Measurements from ENCODE around the gene CD84. TPM values are rescaled to one million over a fixed set of nuclear protein-coding genes. Genes with fewer than 3 reads are reported as not detected.

Gene CD84
- total and polyA plus RNA-seq, 2 donors (not counting 1 experiment from before 2014, with no cell fraction given): 19.8 to 63.9 TPM

DNA sequence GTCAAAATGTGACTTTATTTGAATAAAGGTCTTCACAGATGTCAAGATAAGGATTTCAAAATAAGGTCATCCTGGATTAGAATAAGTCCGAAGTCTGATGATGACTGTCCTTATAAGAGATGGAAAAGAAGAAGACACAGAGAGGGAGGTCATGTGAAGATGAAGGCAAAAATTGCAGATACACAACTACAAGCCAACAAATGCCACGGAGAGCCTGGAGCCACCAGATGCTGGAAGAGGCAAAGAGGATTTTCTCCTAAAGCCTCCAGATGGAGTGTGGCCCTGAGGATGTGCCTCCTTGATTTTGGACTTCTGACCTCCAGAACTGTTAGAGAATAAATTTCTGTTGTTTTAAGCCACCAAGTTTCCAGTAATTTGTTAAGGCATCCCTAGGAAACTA, 36.4 kb upstream of the CD84 start:
- H3K9me3 Mint-ChIP-seq (ENCODE audit: insufficient read depth): peaks cover 5% of the 10 kb centered on the region
- no CpG with 5 or more reads among the region's 2 CpGs for WGBS (ENCODE audit: insufficient coverage)
- Histone ChIP-seq H3K9me3 (ENCODE audit: control extremely low read depth in 1 of 3, control insufficient read depth in 2 of 3, insufficient read depth in 1 of 3, low read length in 2 of 3) (peaks cover 0 to 4% (median 0%) of the 10 kb centered on the region in 3 donors), H3K27ac (ENCODE audit: low read length in 2 of 2) (no peak overlapping the region), H3K4me3 (ENCODE audit: control extremely low read depth in 1 of 5, extremely low read depth in 1 of 5, insufficient read depth in 1 of 5, low read depth in 2 of 5, low read length in 4 of 5) (no peak overlapping the region), H3K9ac (ENCODE audit: low read length) (no peak overlapping the region), H3K4me1 (ENCODE audit: control insufficient read depth in 2 of 2, insufficient read depth in 2 of 2, low read length in 2 of 2) (peaks cover 4 to 13% of the 10 kb centered on the region in 2 donors), H3K27me3 (replicated peaks in 1 of 4; ENCODE audit: control extremely low read depth in 1 of 4, control insufficient read depth in 3 of 4, insufficient read depth in 4 of 4, low read length in 3 of 4) (no peaks in the 10 kb centered on the region), H4K20me1 (ENCODE audit: control insufficient read depth, insufficient read depth, low read length, poor library complexity, severe bottlenecking) (no peaks in the 10 kb centered on the region), H3K79me2 (ENCODE audit: control insufficient read depth, insufficient read depth, low read length) (peaks cover 27% of the 10 kb centered on the region), H3K4me2 (replicated peaks; ENCODE audit: low read depth, low read length, poor library complexity, severe bottlenecking) (no peak overlapping the region), H2AFZ (ENCODE audit: insufficient read depth, low read depth, low read length, poor library complexity, severe bottlenecking) (no peak overlapping the region), H3K36me3 (replicated peaks in 1 of 2; ENCODE audit: control extremely low read depth in 1 of 2, control insufficient read depth in 1 of 2, extremely low read depth in 1 of 2, insufficient read depth in 2 of 2, low read length in 1 of 2) (peaks cover 0 to 82% of the 10 kb centered on the region in 2 experiments)
- H3K27ac Mint-ChIP-seq: peak overlapping the region; percentile 41
- TF ChIP-seq, protein P1, sequence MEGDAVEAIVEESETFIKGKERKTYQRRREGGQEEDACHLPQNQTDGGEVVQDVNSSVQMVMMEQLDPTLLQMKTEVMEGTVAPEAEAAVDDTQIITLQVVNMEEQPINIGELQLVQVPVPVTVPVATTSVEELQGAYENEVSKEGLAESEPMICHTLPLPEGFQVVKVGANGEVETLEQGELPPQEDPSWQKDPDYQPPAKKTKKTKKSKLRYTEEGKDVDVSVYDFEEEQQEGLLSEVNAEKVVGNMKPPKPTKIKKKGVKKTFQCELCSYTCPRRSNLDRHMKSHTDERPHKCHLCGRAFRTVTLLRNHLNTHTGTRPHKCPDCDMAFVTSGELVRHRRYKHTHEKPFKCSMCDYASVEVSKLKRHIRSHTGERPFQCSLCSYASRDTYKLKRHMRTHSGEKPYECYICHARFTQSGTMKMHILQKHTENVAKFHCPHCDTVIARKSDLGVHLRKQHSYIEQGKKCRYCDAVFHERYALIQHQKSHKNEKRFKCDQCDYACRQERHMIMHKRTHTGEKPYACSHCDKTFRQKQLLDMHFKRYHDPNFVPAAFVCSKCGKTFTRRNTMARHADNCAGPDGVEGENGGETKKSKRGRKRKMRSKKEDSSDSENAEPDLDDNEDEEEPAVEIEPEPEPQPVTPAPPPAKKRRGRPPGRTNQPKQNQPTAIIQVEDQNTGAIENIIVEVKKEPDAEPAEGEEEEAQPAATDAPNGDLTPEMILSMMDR (IDR thresholded peaks at IDR 0.05): no peak
- no peak for TF ChIP-seq EZH2 (IDR thresholded peaks at IDR 0.05; ENCODE audit: borderline replicate concordance, insufficient read depth, low read depth, low read length, poor library complexity, severe bottlenecking)
- CTCF ChIA-PET: interaction anchor here (5.8 kb wide), 1 partner anchor 58 kb away, joined by 73 read pairs; no protein-coding TSS in a partner anchor
- no peak overlapping the region for H3K4me3 Mint-ChIP-seq
- POLR2A ChIA-PET: no interaction called here
- H3K27me3 Mint-ChIP-seq: no peaks in the 10 kb centered on the region
- intact Hi-C loops (cut with micrococcal nuclease): no loop called here
- DNase-seq (peak; percentile 9), ATAC-seq (ENCODE audit: low read depth) (no peak)
- H3K4me1 Mint-ChIP-seq: peaks cover 30% of the 10 kb centered on the region

DNA sequence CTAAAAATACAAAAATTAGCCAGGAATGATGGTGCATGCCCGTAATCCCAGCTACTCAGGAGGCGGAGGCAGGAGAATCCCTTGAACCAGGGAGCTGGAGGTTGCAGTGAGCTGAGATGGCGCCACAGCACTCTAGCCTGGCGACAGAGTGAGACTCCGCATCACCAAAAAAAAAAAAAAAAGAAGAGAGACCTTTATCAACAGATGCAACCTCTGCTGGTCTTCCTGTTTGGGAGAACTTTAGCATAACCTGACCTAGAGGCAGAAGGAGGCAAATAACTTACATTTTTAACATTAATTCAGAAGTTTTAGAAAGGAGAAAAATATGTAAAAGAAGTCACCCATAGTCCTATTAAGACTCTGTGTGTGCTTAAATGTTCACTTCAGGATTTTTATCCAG, 35.1 kb upstream of the CD84 start:
- H3K4me1 ChIP-seq (ENCODE audit: control insufficient read depth in 2 of 2, insufficient read depth in 2 of 2, low read length in 2 of 2): peaks cover 4 to 11% of the 10 kb centered on the region in 2 donors
- ATAC-seq (ENCODE audit: low read depth) (no peak), DNase-seq (no peak)
- 83% methylated on average over 1 of the region's 5 CpGs for WGBS (ENCODE audit: insufficient coverage)
- H3K27ac ChIP-seq (ENCODE audit: low read length in 2 of 2): no peak overlapping the region
- Mint-ChIP-seq H3K27me3 (no peaks in the 10 kb centered on the region), H3K27ac (no peak overlapping the region), H3K9me3 (ENCODE audit: insufficient read depth) (peaks cover 5% of the 10 kb centered on the region), H3K4me1 (peaks cover 23% of the 10 kb centered on the region), H3K4me3 (no peak overlapping the region)
- no peak overlapping the region for H3K9ac ChIP-seq (ENCODE audit: low read length)
- CTCF ChIA-PET: interaction anchor here (1.0 to 10.6 kb wide), 3 partner anchors 61 to 184 kb away, joined by 3 to 233 read pairs (median 4); no protein-coding TSS in a partner anchor
- H3K4me2 ChIP-seq (replicated peaks; ENCODE audit: low read depth, low read length, poor library complexity, severe bottlenecking): no peak overlapping the region
- no peak overlapping the region for H3K4me3 ChIP-seq (ENCODE audit: control extremely low read depth in 1 of 5, extremely low read depth in 1 of 5, insufficient read depth in 1 of 5, low read depth in 2 of 5, low read length in 4 of 5)
- H3K36me3 ChIP-seq (replicated peaks in 1 of 2; ENCODE audit: control extremely low read depth in 1 of 2, control insufficient read depth in 1 of 2, extremely low read depth in 1 of 2, insufficient read depth in 2 of 2, low read length in 1 of 2): peaks cover 0 to 86% of the 10 kb centered on the region in 2 experiments
- H3K79me2 ChIP-seq (ENCODE audit: control insufficient read depth, insufficient read depth, low read length): peaks cover 24% of the 10 kb centered on the region
- no peaks in the 10 kb centered on the region for H3K27me3 ChIP-seq (replicated peaks in 1 of 4; ENCODE audit: control extremely low read depth in 1 of 4, control insufficient read depth in 3 of 4, insufficient read depth in 4 of 4, low read length in 3 of 4)
- no peaks in the 10 kb centered on the region for H4K20me1 ChIP-seq (ENCODE audit: control insufficient read depth, insufficient read depth, low read length, poor library complexity, severe bottlenecking)
- POLR2A ChIA-PET: no interaction called here
- intact Hi-C loops (cut with micrococcal nuclease): no loop called here
- TF ChIP-seq, protein P1 (IDR thresholded peaks at IDR 0.05): no peak
- no peak for TF ChIP-seq EZH2 (IDR thresholded peaks at IDR 0.05; ENCODE audit: borderline replicate concordance, insufficient read depth, low read depth, low read length, poor library complexity, severe bottlenecking)
- no peak overlapping the region for H2AFZ ChIP-seq (ENCODE audit: insufficient read depth, low read depth, low read length, poor library complexity, severe bottlenecking)
- H3K9me3 ChIP-seq (ENCODE audit: control extremely low read depth in 1 of 3, control insufficient read depth in 2 of 3, insufficient read depth in 1 of 3, low read length in 2 of 3): peaks cover 0 to 4% (median 0%) of the 10 kb centered on the region in 3 donors
